GM19395 (cell line): ENCODE results near the gene ABLIM3.

Source experiments
- ATAC-seq: cut with Tn5 transposase; IDR thresholded peaks from one replicate; pipeline ENCODE4 v1.9.1; 2021; ENCODE audit warnings: mild to moderate bottlenecking, moderate library complexity; ENCODE audit not compliant: unreplicated experiment

Gene ABLIM3

DNA sequence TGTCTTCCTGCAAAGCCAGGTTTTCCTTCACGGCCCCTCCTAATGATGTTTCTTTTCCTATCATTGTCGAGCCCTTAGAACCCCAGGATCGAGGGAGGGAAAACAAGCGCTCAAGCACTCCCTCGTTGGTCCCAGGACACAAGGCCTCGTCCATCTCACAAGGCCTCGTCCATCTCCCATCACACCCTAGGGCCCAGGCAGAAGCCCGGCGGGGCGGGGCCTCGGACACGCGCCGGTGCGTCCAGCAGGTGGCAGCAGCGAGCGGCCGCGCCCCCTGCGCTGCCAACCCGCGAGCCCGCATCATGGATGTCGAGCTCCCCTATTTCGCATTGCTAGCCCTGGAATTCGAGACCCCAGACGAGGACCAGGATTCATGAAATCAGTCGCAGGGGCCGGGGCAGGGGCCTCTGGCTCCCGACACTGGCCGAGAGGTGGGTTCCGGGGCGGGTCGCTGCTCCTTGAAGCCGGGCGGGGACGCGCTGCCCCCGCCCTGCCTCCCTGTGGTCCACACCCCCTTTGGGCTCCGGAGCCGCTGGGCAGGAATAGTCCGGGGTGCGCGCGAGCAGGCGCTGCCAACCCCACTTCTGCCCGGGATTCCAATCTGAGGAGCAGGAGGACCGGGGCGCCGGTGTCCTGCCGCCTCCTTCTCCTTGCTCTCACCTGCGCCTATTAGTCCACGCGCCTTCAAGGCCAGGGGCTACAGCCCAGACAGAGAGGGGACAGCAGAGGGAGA, at the start of gene ABLIM3:
Gene ABLIM3 (plus strand): TSS at position 270 of the 733 bp plus-strand sequence. CDS start 603 bp downstream, outside the sequence.
- peak; percentile 94 for ATAC-seq

DNA sequence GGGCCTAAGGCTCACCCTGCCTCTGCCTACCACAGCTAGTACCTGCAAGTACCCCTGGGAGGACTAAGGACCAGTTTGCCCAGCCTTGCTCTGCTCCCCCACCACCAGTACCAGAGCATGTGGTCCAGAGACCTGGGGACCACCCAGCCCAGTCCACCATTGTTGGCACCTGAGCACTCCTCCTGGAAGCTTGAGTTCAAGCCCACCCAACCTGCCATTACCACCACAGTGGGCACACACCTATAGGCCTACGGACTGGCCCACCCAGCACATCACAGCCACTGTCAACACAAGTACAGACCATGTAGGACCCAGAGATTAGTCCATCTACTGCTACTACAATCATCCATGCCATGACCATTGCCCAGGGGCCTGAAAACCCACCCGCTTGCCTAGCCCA, 47.7 kb upstream of the ABLIM3 start:
- no peak for ATAC-seq

DNA sequence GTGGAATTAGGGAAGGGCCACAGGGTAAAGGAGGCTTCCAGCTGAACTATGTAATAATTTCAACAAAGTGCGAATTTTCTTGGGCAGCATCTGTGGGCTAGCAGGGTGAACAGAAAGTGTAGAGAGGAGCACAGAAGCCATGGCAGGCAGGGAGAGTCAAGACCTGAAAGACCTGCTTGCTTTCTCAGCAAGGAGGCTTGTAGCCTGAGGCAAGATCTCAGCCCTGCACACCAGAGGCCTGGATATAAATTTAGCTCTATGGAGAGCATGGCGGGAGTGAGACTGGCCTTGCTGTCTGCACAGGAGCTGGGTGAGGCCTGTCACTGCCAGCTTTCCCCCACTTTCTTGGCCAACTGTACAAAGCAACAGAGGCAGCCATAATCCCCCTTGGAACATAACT, 46.3 kb upstream of the ABLIM3 start:
- ATAC-seq: no peak

DNA sequence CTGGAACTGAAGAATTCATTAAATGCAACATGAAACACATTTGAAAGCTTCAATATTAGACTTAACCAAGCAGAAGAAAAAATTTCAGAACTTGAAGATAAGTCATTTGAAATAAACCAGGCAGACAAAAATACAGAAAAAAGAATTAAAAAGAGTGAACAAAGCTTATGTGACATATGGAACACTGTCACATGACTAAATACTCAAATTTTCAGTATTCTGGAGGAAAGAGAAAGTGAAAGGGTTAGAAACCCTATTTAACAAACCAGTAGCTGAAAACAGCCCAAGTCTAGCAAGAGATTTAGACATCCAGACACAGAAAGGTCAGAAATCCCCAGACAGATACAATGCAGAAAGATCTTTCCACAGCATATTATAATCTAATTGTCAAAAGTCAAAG, 41.4 kb upstream of the ABLIM3 start:
- ATAC-seq: no peak

DNA sequence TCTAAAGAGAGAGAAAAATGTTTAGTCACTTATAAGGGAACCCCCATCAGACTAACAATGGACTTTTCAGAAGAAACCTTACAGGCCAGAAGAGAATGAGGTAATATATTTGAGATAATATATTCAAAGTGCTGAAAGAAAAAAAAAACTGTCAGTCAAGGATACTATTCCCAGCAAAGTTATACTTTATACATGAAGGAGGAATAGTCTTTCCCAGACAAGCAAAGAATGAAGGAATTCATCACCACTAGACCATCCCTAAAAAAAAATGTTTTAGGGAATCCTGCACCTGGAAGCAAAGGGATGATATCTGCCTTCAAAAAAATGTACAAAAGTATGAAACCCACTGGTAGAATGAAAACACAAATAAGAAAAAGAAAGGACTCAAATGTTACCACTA, 41.0 kb upstream of the ABLIM3 start:
- no peak for ATAC-seq

DNA sequence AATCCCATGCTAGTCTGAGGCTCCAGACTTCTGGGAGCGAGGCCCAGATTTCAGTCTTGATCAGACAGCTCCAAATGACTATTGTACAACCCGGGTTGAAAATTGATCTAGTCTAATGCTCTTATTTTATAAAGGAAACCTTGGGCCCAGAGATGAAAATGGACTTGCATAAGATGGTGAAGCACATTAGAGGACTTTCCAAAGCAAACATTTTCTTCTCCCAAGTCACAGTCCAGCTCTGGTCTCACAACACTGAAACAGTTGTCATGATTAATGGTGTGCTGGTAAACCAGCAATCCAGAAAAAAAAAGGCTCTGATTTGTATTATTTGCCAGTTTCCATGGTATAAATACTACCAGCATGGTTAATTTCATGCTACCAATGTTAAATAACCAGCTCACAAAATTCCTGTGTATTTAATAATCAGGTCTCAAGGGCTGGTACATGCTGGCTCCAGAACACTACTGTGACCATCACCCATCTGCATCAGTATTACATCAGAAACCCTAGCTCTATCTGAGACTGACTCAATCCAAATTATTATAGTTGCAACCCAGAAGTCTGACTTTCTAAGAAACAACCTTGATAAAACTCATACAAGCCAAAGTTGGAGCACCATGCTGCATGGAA, 32.5 kb upstream of the ABLIM3 start:
- ATAC-seq: no peak

DNA sequence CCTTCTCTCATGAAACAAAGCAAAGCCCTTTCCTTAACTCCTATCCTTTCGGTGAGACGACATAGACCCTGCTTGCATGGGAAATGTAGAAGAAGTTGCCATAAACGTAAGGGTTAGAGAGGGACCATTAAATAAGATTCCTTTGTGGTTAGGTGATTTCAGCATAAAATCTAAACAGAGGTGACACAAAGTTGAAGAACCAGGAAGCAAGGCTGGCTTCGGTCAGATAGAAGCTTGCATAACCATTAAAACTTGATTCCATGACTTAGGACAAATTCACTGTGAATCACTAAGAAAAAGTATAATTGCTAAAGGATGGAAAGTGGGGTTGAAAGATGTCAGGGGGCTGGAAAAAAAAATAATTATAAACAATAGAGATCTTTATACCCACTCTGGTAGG, 30.9 kb upstream of the ABLIM3 start:
- ATAC-seq: no peak

DNA sequence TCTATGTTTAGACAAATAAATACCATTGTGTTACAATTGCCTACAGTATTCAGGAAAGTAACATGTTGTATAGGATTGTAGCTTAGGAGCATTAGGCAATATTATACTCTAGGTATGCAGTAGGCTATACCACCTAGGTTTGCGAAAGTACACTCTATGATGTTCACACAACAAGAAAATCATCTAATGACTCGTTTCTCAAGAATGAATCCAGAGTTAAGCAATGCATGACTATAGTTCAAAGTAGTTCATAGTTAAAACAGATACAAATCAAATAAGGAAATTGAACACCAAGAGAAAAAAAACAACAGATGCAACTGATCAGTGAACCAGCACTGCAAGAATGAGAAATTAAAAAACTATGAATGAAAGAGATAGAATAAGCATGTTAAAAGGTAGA, 27.6 kb upstream of the ABLIM3 start:
- no peak for ATAC-seq

DNA sequence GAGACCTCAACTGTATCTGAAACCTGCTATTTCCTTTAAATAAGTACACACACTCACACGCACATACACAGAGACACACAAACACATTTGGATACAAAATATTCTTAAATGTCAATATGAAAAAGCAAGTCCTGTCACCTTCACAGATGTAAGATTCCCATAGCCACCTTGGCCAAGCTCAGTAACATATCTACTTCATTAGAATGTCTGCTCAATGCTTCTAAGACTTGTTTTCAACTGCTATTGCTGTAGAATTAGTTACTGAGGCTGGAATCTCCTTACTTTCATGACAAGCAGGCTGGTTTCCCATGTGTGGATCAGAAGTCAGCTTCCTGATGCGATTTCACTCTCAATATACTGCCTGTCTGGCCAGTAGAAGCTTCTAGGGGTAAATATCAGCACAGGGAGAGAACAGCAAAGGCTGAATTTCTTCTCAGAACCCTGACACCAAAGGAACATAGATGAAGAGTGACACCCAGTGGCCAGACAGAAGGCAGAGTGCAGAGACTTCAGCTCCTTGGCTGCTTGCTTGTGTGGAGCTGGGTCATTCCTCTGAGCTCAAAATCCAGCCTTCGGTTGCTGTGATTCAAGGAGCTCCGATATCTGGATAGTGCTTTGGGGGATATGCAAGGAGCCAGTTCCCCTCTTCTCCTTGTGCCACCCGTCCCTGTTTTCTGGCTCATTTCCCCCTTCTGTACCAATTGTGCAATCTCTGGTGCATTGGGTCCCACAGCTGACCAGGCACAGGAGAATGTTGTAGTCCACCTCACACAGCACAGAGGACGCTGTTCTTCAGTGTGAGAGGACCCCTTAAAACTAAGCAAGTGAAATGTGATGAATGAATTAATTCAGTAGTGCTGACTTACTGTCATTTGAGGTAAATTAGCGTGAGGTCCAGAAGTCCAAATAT, 26.6 kb upstream of the ABLIM3 start:
- peak; percentile 78 for ATAC-seq

DNA sequence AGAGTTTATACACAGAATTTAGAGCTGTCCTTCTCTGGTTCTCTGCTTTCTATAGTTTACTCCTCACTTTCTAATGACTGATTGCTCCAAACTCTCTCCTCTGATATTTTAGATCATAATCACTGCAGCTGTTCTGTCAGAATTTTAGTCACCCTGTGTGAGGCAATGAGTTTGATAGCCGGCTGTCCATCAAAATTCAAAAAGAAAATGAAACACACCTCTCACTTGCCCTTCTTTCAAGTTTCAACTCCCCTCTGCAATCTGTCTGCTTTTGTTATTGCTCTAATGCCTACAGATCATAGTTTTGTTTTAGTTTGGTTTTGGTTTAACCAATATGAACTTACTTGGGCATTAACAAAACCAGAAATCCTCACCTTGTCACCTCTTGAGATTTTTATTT, 23.3 kb upstream of the ABLIM3 start:
- peak; percentile 86 for ATAC-seq

DNA sequence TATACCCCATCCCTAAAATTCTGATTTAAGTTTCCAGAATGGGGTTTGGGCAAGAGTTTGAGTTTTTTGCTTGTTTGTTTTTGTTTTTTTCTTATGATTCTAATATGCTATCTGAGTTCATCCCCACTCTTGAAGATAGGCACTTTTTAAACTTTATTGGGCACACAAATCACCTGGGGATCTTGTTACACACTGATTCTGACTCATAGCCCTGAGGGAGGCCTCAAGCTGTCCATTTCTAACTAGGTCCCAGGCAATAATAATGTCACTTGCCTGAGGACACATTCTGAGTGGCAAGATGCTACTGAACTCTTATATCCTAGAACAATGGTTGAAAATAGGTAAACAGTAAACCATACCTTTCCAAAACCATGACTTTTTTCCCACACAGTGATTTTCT, 22.8 kb upstream of the ABLIM3 start:
- no peak for ATAC-seq

DNA sequence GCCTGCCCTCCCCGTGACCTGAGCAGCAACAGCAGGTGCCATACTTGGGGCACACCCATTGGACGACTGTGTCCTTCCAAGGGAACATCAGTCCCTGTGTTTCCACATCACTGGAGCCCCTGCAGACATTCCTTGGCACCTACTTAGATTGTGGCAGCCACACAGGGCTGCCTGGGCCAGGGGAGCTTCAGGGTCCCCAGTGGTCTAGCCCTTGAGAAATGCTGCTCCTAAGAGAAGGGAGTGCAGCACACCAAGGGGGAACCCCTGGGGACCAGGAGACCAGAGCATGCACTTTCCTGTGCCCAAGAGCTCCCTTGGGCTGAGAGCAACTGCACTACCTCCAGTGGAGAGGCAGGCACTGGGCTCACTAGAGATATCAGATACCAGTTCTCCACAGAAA, 20.1 kb upstream of the ABLIM3 start:
- ATAC-seq: no peak

DNA sequence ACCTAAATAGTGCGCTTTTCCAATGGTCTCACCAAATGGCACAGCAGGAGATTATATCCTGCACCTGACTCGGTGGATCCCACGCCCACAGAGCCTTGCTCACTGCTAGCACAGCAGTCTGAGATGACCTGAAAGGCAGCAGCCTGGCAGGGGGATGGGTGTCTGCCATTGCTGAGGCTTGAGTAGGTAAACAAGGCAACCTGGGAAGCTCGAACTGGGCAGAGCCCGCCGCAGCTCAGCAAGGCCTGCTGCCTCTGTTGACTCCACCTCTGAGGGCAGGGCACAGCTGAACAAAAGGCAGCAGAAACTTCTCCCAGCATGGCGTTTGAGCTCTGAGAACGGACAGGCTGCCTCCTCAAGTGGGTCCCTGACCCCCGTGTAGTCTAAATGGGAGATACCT, 18.1 kb upstream of the ABLIM3 start:
- no peak for ATAC-seq

DNA sequence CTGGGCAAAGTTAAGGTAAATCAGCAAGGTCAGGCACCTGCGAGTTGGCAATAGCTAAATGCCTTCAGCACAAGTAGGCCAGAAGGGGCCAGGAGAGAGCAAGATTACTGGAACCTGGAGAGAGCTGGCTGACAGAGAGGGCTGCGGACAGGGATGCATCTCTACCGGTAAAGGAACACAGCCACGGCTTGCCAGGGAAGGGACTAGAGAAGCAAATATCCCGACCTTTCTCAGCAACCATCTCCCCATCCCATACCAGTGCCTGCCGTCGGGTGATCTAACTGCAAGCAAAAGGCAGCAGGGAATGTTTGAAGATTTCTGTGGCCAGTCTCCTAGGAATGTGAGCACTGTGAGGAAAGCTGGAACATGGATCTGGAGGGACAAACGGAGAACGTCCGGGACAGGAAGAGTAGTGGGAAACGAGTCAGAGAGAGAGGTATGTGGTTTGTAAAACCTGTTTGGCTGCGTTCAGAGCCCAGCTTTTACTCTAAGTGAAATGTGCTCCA, 15.9 kb upstream of the ABLIM3 start:
- ATAC-seq: no peak

DNA sequence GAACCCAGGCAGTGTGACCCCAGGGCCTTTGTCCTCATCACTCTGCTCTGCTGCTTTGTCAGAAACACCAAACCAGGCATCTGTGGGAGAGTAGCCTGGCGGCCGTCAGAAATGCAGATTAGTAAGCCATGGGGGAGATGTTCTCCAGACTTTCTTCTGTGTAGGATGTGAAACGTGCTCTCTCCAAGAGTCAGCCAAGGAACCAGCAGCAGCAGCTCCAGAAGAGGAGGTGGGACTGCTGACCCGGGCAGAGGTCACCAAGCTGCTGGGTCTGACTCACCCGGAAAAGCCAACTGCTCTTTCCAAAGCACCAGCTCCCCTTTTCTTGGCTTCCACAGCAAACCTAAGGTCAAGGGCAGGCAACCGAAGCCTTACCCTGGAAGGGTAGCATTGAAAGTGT, 14.4 kb upstream of the ABLIM3 start:
- no peak for ATAC-seq

DNA sequence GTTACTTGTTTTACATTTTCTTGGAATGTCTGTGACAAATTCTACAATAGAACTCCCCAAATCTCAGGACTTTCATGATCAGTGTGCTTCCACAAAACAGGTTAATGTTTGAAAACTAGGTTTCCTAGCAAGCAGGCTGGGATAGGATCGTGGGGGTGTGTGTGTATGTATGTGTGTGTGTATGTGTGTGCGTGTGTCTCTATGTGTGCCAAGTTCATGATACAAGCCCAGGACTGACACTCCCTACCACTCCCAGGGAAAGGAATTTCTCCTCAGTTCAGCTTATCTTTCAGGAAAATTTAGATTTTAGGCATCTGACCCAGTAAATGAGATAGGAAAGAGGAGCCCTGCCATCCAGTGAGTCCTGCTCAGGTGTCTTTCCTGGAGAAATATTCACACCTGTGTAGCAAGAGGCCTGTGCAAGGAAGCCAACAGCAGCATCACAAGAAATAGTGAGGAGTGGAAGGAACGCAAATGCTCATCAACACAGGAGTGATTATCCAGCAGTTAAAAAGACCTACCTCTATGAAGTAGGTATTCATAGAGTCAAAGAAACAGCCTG, 13.8 kb upstream of the ABLIM3 start:
- ATAC-seq: no peak

DNA sequence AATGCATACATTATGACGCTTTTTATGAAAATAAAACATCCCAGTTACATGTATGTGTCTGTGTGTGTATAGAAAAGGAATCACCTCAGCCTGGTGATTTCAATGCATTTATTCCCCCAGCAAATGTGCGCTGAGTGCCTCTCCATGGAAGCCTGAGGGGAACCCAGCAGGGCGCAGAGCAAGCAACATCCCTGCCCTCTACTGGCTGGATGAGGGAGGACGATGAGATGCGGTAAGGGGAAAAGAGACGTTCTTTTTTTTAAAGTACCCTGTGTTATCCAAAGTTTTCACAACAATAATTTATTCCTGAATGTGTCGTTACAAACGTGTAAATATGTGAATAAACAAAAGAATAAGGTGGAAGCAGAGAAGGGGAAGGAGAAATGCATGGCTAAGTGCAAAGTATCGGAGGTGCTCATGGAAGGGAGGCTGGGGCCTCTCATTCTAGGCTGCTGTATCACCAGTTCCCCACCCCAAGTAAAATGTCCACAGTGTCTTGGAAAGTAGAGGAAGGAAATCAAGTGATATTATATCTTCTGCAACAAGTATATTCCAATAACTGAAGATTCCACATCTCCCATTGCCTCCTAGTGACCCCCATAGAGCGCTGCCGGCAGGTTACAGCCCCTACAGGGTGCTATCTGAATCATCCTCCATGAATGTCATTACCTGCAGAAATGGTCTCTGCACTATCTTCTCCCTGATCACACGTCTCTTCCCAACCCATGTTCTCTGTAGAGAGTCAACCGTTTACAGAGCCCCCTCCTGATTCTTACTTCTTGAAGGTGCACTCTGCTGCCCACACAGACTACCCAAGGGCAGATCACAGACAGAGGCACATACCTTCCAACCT, 13.0 kb upstream of the ABLIM3 start:
- peak; percentile 88 for ATAC-seq

DNA sequence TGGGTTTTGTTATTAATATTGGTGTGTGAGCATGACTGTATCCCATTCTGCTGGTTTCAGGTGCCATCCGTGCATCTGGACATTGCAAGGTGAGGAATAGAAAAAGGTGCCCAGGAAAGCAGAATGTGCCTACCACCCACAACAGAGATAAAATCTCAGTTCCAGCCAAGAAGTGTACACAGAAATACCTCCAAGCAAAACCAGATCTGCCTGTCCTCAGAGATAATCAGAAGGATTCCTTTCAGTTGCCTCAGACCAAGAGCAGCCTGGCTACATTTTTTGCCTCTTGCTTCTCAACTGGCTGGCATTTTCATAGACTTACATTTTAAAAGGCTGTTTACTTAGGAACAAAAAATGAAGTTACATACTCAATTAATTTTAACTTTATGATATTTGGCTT, 12.1 kb upstream of the ABLIM3 start:
- ATAC-seq: no peak

DNA sequence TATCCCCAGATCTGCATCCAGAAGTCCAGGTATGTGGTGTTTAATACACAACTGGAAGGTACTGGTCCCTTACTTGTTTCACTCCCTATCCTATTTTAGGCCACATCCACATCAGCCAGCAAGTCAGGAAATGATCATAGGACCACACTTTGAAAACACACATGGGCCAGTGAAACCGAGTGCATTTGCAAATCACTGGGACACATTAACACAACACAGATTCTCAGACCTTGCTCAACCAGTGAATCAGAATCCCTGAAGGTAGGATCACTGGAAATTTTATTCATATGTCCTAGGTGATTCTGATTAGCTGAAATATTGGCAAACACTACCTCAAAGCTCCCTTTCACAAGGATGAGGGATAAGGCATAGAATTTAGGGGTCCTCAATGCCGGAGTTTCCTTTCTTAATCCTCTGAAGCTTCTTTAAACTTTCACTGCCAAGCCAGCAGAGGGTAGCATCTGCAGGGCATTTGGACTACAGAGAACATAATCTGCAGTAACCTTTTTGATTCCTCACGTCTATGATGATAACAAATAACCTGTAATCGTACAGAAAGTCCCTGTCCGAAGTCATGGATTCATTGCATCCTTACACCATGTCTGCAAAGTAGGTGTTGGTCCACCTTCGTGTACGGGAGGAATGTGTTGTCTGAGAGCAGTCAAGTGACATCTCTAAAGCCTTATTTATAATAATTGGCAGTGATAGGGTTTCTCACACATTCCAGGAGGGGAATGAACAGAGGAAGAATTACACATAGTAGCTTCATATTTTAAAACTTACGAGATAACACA, 11.0 kb upstream of the ABLIM3 start:
- no peak for ATAC-seq

DNA sequence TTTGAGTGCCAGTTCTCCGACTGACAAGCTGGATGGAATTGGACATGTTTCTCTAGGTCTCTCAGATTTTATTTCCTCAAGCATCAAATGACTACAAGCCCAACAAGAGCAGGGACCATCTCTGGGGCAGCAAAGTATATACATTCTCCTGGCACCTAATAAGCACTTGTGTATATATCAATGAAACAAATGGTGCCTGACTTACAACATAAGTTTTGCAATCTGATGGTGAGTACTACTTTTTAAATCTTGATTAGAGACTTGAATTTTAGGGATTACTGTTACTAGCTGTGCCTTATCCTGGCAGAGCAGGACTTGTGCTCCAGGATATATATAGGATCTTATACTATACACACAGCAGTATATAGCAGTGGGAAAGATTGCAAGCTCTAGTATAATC, 8.8 kb upstream of the ABLIM3 start:
- no peak for ATAC-seq
